Left ventricle myocardium superior (tissue), 1 donor: Measurements from ENCODE around the gene ATP6V0E2. TPM values are rescaled to one million over a fixed set of nuclear protein-coding genes. Genes with fewer than 3 reads are reported as not detected.

Experiments used
- ATAC-seq: fragments of 200-7000 bp; cut with Tn5 transposase; one replicate; pipeline ENCODE4 v1.9.1; 2020; ENCODE audit warnings: mild to moderate bottlenecking, moderate library complexity
- DNase-seq: peaks from one replicate; pipeline ENCODE4 v3.0.0-alpha.2; 2020
- intact Hi-C: fragments of 100-400 bp; cut with micrococcal nuclease; formaldehyde crosslinking; loops from one replicate; pipeline ENCODE4 v1.11.0; 2022
- total RNA-seq: library from RNA; stranded (reverse); fragmentation: NEBNext Ultra II Directional; extraction: Animal tissue kit (Norgen Biotek cat#: 25700); gene quantifications from one replicate; pipeline ENCODE4 v1.2.1, GENCODE V29; 2021
- donor health status: DM: no; HTN: yes; CAD: no; lungs with severe emphysema.

ATP6V0E2 gene
- total RNA-seq, 1 donor from 2014 or later, result 168 TPM

DNA sequence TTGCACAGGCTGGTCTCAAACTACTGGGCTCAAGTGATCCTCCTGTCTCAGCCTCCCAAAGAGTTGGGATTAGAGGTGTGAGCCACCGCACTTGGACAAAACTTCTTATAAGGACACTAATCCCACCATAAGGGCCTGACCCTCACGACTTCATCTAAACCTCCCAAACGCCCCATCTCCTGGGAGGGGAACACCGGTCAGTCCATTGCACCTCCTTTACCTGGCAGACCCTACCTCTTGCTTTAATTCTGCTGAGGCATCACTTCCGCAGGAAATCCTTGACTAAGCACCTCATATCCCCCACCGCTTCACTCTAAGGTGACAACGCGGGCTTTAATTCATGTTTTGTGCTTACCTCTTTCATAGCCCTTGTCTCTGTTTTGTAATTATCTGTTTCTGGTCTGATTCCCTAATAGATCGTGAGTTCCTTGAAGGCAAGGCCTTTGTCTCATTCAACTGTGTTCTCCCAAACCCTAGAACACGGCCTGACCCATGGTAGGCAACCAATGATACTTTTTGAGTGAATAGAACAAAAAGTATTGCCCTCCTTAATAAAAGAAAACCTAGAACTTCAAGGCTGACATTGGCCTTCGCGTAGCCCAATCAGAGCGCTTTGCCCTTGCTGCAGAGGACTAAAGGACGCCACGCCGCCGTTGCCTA, 36.1 kb upstream of the ATP6V0E2 start:
- ATAC-seq (no peak), DNase-seq (no peak)
- intact Hi-C loops, result no loop called here

DNA sequence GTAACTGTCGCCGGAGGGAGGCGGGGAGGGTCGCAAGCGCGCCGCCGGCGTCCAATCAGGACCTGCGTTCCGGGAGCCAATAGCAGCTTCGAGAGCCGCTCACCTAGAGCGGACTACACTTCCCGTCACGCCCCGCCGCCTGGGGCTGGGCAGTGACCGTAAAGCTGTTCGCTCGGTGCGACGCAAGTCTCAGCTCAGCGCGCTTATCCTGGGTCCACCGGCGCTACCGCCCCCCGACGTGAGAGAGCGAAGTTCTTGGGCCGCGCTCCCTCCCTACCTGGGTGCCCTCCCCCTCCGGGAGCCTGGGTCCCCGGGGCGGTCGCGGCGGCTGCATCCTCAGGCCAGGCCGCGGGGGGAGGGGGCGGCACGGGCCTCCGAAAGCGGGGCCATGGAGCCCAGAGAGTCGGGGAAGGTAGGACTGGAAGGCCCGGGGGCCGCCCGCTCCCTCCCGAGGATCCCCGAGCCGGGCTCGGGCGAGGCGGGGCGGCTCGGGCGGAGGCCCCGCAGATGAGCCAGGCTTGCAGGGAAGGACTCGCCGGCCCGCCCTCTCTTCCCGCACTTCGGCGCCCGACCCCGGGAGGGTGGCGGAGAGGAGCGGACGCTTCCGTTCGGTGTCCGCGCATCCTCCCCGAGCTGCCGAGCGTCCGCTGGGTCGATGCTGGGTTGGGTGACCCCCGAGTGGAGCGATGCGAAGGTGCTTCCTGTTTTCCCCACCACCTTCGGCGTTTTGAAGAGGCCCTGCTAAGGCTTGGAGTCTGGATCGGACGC, 35.4 kb upstream of the ATP6V0E2 start, which contains the start of gene ZNF862:
Gene ZNF862, plus strand, starts transcription at position 152 of the 768 bp plus-strand sequence. Its CDS starts 237 bp downstream, at position 389.
- peak; percentile 99 for ATAC-seq
- DNase-seq, result peak; percentile 99
- intact Hi-C loops, result no loop called here

DNA sequence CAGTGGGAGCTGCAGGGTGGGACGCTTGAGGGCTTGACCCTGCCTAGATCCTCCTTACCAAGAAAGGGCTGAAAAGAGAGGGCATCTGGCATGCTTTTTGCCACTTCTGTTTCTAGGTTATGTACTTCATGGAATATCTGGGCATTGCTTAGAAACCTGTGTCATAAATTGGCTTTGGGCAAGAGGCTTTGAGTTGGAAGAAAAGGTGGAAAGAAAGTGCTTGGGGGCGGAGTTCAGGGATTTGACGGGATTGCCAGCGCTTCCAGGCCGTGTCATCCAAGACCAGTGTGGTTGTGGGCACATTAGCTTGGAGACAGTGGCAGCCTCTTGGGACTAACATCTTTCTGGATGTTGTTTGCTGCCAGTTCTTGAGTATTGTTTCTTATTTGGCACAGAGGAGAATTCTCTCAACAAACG, 34.8 kb upstream of the ATP6V0E2 start:
- no peak for DNase-seq
- ATAC-seq, result no peak
- intact Hi-C loops, result no loop called here

DNA sequence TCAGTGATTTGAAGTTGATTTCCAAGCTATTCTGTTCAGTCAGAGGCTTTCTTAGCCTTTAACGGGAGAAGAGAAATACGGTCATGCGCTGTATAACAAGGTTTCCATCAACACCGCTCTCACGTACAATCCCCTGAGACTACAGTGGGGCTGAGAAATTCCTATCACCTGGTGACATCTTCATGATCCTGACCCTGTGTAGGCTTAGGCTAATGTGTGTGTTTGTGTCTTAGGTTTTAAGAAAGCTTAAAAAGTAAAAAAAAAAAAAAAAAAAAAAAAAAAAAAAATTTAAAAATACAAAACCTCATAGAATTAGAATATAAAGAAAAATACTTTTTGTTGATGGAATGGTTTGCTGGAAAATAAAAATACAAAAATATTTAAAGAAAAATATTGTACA, 33.8 kb upstream of the ATP6V0E2 start:
- ATAC-seq (no peak), DNase-seq (no peak)
- intact Hi-C loops, result no loop called here

DNA sequence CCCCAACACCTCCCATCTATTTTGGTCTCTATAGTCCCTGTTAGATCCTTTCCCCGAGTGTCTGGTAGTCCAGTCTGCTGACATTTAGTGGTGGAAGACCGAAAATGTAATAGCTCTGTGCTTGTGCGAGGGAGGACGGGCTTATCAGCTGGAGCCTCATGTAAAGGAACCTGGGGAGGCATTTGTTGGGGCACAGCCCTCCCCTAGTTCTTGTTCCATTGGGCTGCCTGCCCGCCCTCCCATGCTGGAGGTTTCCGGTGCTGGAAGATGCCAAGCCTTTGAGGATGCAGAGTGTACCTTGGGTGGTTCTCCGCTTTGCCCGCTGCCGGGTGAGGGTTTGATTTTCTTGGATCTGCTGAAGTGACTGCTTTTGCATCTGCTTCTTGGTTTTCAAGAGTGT, 30.2 kb upstream of the ATP6V0E2 start:
- ATAC-seq, result no peak

DNA sequence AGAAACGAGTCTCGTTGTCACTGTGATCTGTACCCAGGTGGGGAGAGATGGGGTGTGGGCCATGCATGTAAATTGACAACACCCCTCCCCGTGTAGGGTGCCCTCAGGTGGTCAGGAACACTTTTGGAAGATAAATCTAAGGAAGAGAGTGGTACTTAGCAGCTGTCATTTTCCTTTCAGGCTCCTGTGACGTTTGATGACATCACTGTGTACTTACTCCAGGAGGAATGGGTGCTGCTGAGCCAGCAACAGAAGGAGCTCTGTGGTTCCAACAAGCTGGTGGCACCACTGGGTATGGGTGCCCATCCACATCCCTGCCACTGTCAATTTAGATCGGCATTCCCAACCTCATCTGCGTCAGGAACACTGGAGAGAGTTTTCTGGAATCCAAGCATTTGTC, 29.3 kb upstream of the ATP6V0E2 start:
- DNase-seq (no peak), ATAC-seq (no peak)
- intact Hi-C loops, result no loop called here

More for the DNA sequence above, 30.2 kb upstream of the ATP6V0E2 start:
- no peak for DNase-seq
- intact Hi-C loops, result no loop called here

DNA sequence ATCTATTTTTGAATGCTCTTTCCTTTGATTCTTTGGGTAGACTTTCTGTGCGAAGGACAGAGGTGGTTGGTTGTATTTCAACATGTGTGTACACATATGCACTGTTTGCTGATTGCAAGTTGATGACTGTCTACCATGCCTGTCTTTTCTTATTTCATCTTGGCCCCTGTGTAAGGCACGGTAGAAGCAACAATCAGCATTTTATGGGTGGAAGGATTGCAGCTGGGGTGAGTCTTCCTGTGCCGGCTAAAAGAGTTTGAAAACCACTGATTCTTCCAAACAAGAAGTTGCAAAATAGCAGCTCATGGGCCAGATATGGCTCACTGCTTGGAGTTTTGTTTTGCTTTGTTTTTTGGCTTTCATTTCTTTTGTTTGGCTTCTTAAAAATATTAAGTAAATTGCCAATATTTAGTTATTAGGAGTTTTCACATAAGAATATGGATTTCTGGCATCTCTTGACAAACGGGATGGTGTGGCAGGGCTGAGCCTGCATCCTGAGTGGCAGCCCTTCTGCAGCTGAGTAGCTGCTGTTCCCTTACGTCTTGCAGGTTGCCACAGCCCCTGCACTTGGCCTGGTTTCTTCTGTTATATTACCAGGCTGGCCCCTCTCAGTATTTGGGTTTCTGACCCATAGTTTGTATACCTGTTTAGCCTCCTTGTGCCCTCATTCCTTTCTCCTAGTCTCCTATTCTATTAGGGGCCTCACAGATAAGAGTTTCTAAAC, 28.4 kb upstream of the ATP6V0E2 start:
- ATAC-seq, result peak; percentile 62
- intact Hi-C loops, result no loop called here
- no peak for DNase-seq

DNA sequence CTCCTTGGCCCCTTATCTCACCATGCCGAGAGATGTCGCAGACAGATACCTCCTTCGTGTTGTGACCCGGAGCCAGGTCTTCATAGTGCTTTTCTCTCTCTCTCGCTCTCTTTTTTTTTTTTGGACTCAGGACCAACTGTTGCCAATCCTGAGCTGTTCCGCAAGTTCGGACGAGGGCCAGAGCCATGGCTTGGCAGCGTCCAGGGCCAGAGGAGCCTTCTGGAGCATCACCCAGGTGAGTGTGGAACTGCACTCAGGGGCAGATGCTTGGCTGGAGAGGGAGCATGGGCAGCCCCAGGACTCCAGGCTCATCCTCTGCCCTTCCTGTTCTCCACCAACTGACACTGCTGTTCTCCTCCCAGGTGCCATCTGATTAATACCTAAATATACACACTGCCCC, 27.7 kb upstream of the ATP6V0E2 start:
- DNase-seq (no peak), ATAC-seq (no peak)
- intact Hi-C loops, result no loop called here

DNA sequence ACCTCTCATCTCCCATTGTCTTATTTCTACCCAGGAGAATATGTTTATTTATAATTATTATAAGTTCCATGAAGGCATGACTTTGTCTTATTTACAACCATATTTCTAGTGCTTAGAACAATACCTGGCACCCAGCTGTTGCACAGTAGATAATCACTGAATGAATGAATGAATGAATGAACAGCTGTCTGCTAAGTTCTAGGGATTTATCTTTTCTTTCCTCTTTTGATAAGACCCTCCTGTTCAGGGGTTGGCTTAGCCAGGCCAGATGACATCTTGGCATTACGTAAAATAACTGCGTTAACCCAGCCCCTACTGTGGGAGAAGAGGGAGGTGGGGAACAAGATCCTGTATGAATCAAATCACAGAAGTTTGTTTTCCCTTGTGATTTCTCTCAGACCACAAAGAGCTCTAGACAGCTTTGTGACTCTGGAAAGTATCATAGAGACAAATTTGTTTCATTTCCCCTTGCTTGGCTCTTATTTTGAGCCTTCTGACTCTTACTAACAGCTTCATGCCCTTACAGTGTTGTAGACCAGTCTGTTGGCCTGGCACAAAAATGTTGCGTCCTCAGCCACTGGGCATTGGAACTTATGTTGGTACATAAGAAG, 27.2 kb upstream of the ATP6V0E2 start:
- intact Hi-C loops, result no loop called here
- DNase-seq (no peak), ATAC-seq (no peak)

DNA sequence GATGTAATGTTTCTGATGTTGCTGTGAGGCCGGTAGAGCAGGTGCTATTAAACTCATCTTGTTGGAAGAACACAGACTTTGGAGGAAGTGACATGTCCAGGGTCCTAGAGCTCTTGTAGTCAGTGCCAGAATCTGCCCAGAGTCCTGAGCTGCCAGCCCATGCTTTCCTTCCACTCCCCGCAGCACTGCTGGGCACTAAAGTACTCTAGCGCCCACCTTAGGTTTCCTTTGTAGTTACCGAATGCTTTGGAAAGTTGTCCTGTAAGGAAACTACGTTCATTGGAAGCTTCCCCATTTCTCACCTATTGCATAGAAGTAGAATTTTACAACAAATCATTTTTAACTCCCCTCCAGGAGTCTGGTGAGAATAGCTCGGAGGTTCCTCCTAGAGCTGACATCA, 24.6 kb upstream of the ATP6V0E2 start:
- DNase-seq, result no peak
- intact Hi-C loops, result no loop called here
- ATAC-seq, result no peak

DNA sequence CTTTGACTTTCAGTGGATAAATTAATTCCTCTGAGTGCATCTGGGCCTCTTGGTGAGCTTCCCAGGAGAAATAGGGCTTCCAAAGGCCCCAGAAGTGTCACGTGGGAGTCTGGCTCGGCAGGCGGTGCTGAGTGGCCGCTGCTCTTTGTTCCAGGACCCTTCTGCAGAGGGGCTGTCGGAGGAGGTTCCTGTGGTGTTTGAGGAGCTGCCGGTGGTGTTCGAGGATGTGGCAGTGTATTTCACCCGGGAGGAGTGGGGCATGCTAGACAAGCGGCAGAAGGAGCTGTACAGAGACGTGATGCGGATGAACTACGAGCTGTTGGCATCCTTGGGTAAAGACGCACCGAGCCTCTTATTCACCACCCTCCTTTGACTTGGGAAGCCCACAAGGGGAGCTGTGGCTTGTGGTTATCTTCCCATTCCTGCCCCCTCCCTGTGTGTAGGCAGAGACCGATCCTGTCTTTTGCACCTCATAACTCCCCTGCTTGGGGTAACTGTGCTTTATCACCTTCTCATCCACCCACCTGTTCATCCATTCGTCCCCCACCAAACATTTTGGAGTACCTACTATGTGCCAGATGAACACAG, 23.7 kb upstream of the ATP6V0E2 start:
- intact Hi-C loops, result no loop called here
- ATAC-seq (no peak), DNase-seq (no peak)

DNA sequence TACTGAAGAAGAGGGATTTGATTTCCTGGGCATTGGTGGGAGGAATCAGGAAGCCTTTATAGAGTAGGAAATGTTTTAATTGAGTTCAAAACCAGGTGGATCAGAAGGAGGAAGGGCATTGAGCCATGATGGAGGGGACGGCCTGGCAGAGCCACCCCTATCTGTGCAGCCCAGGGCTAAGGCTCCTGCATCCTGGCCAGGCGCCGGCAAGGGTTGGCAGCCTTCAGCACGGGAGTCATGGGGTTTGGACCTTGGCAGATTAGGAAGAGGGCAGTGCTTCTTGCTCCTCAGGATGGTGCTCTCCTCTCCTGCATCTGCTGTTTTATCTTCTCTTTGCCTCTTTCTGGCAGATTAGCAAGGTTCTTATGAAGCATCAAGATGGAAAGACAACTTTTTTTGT, 23.1 kb upstream of the ATP6V0E2 start:
- DNase-seq (no peak), ATAC-seq (no peak)
- intact Hi-C loops, result no loop called here

DNA sequence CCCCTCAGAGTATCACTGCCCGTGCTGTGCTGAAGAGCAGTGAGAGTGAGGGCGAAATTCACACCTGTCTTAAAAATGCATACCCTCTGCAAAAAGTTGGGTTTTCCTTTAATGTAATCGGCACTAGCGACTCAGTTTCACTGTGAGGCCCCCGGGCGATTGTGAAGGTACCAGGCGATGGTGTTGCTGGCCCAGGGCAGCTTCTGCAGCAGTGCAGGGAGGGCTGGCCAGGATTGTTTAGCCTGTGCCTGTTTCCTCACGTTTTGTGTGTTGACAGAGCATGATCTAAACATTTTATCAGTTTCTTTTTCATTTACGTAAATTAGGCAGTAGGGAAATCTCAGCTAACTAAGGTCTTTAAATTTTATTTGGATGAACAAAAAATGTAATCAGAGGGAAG, 22.3 kb upstream of the ATP6V0E2 start:
- no peak for ATAC-seq

DNA sequence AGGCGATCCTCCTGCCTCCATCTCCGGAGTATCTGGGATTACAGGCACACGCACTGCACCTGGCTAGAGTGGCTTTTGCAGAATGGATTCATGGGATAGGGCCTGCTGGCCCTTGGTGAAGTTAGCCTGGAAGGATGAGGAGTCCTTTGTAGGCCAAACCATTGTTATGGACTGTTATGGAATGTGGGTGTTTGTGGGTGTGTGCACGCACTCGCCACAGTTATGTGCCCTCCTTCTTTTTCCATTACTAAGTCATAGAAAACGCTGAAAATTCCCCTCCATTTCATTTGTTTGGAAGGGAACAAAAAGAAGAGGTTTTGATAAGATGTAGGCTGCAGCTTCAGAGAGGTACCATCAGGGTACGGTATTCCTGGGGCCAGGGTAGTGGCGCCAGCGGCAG, 20.6 kb upstream of the ATP6V0E2 start:
- ATAC-seq, result no peak
- intact Hi-C loops, result no loop called here

More for the DNA sequence above, 22.3 kb upstream of the ATP6V0E2 start:
- no peak for DNase-seq
- intact Hi-C loops, result no loop called here

DNA sequence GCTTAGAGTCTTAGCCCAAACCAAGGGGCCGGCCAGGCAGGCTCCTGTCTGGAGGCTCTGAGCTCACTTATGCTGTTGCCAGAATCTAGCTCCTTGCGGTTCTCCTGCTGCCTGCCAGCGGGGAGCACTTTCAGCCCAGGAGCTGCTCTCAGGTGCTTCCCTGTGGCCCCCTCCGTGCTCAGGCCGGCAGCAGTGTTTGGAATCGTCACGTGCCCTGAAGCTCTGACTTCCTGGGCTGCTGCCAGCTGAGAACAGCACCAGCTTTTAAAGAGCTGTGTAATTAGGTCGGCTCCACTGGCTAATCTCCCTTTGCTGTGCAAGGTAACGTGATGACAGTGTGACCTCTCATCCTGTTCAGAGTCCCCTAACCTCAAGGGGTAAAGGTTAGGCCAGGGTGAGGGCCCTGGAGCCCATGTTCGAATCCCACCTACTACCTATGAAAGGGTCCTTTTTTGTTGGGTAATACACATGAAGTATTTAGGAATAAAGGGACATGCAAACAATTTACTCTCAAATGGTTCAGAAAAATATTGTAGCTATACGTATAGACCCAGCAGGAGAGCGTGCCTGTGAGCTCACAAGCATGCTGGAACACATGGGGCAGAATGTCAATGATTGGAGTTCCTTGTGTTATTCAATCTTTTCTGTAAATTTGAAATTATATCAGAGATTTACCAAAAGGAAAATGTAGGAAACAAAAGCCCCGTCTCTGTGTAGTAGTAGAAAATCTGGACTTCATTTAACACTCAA, 19.0 kb upstream of the ATP6V0E2 start:
- ATAC-seq, result peak; percentile 93
- intact Hi-C loops, result no loop called here
- DNase-seq, result peak; percentile 84

More for the DNA sequence above, 20.6 kb upstream of the ATP6V0E2 start:
- DNase-seq, result no peak

DNA sequence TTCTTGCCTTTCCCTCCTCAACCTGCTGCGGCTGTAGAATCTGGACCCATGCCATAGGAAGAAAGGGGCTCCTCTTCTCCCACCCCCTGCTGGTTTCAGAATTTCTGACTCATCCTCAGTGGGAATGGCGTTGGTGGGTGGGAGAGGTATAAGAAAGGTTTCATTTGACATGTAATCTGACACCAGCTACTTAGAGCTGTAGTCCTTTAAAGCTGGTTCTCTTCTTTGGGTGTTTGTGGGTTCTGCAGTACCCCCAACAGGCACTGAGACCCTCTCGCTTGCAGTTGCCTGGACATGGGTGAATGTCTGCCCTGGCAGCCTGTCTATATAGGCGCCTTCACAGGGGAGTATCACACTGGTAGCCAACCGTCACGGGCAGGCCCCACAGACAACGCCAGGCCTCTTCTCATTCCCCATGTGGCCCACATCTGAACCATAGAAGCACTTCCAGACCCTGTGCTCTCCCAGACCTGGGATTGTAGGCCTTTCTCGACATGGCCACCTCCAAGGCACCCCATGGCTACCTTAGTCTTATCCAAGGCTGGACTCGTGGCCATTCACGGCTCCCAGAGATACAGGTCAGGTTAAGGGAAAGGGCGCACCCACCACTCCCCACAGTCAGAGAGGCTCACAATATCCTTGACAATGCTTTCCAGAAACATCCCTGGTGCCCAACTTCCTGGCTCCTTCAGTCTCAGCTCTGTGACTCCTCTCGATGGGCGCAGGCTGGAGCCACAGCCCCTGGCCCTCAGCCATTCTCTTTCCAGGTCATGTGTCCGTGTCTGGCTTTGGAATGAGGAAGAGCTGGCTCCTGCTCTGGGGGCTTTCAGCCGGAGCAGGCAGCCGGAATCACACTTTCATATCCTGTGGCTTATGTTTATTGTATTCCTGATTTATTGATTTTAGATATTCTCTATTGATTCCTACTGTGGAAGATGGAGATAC, 18.1 kb upstream of the ATP6V0E2 start:
- DNase-seq, result peak; percentile 46
- ATAC-seq, result peak; percentile 56
- intact Hi-C loops, result no loop called here

DNA sequence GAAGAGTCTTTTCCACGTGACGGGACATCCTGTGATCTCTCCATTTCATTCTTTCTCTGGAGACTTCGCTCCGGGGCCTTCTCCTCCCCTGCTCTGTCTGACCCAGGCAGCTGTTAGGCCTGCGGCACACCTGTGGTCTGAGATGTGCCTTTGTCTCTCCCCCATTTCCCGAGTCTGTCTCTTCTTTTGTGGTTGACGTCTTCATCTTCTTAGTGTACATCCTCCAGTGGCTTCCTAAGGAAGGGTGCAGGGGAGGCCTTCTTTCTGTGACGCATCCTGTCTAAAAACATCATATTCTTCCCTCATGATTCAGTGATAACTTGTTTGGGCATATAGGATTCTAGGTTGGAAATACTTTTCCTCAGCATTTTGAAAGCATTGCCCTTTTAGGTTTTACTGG, 17.2 kb upstream of the ATP6V0E2 start:
- no peak for DNase-seq
- intact Hi-C loops, result no loop called here
- no peak for ATAC-seq

DNA sequence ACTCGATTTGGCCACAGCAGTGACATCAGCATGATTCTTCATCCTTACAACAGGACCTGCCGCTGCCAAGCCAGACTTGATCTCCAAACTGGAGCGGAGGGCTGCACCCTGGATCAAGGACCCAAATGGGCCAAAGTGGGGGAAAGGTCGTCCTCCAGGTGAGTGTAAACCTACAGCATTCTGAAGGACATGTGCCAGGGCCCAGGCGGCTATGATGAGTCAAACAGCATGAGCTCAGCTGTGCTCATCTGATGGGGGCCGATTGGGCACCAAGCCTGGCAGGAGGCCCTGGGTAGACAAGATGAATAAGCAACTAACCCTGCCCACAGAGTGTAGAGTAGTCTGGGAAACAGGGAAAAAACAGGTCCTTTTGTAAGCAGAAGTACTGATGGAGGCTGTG, 14.4 kb upstream of the ATP6V0E2 start:
- ATAC-seq, result no peak
- no peak for DNase-seq
- intact Hi-C loops, result no loop called here
